Fibroblast of lung (primary cell): ENCODE data around the gene MIGA2. TPM values are rescaled to one million over a fixed set of nuclear protein-coding genes. Genes with fewer than 3 reads are reported as not detected.

Source experiments
- DNase-seq, 2 donors: peaks; one replicate each; pipeline versions ENCODE4 v3.0.0 to v3.0.0-alpha.2; 2010; ENCODE audit warnings: low read depth in 2 of 2
- H2AFZ ChIP-seq: 2 replicates; pipeline ENCODE4 v1.5.1; 2012; ENCODE audit warnings: low read length, control low read depth, inconsistent platforms
- H3K27ac ChIP-seq: 2 replicates; pipeline ENCODE4 v1.5.1; 2011; ENCODE audit warnings: low read length, control low read depth; ENCODE audit not compliant: insufficient read depth
- H3K27me3 ChIP-seq: 2 replicates; pipeline ENCODE4 v1.5.1; 2011; ENCODE audit warnings: mild to moderate bottlenecking, low read length; ENCODE audit not compliant: control insufficient read depth, insufficient read depth
- H3K36me3 ChIP-seq: 2 replicates; pipeline ENCODE4 v1.5.1; 2011; ENCODE audit warnings: low read length; ENCODE audit not compliant: control insufficient read depth, insufficient read depth
- H3K4me1 ChIP-seq: 2 replicates; pipeline ENCODE4 v1.5.1; 2011; ENCODE audit warnings: low read length; ENCODE audit not compliant: control insufficient read depth, insufficient read depth; ENCODE audit errors: extremely low read depth
- H3K4me2 ChIP-seq: 2 replicates; pipeline ENCODE4 v1.5.1; 2011; ENCODE audit warnings: low read length, control low read depth; ENCODE audit not compliant: insufficient read depth; ENCODE audit errors: extremely low read depth
- H3K4me3 ChIP-seq, 4 experiments: fragments of 200-600 bp in 1 of 4; sonication (generic) in 1 of 4; replicated peaks in 1 of 4; 2 replicates each; pipeline ENCODE4 v1.5.1; 2011 to 2016; ENCODE audit warnings: low read length in 4 of 4, low read depth in 3 of 4, mild to moderate bottlenecking in 3 of 4, control low read depth in 2 of 4, inconsistent platforms in 1 of 4, mixed read lengths in 1 of 4; ENCODE audit not compliant: insufficient read depth in 1 of 4; ENCODE audit errors: control extremely low read depth in 1 of 4
- H3K79me2 ChIP-seq: 2 replicates; pipeline ENCODE4 v1.5.1; 2012; ENCODE audit warnings: mild to moderate bottlenecking, low read length, inconsistent platforms; ENCODE audit not compliant: control insufficient read depth, insufficient read depth
- H3K9ac ChIP-seq: 2 replicates; pipeline ENCODE4 v1.5.1; 2011; ENCODE audit warnings: mild to moderate bottlenecking, low read length, control low read depth; ENCODE audit not compliant: insufficient read depth
- H3K9me3 ChIP-seq: 2 replicates; pipeline ENCODE4 v1.5.1; 2012; ENCODE audit warnings: low read depth, low read length; ENCODE audit not compliant: control insufficient read depth, insufficient read depth
- H4K20me1 ChIP-seq: 2 replicates; pipeline ENCODE4 v1.5.1; 2011; ENCODE audit warnings: low read length; ENCODE audit not compliant: control insufficient read depth, insufficient read depth; ENCODE audit errors: extremely low read depth
- CTCF ChIP-seq, 2 donors: IDR thresholded peaks in 1 of 2; conservative IDR thresholded peaks in 1 of 2; 1 replicate in 1 of 2; 2 replicates in 1 of 2; pipeline ENCODE4 v1.5.1; 2011 to 2012; ENCODE audit warnings: low read length in 2 of 2, control low read depth in 1 of 2, inconsistent platforms in 1 of 2, low read depth in 1 of 2, mild to moderate bottlenecking in 1 of 2
- EZH2 ChIP-seq: IDR thresholded peaks from 2 replicates; pipeline ENCODE4 v1.5.1; 2012; ENCODE audit warnings: low read length, control low read depth, mild to moderate bottlenecking; ENCODE audit errors: missing control alignments
- polyA plus RNA-seq, 2 donors: library from polyadenylated mRNA; depleted of rRNA in 1 of 2; stranded (reverse) in 1 of 2; unstranded in 1 of 2; fragments of >200 nt; gene quantifications; 2 replicates each; pipeline ENCODE4 v1.2.1, GENCODE V29; 2011 to 2012; ENCODE audit warnings: missing spikeins in 1 of 2
- total RNA-seq: library from RNA; depleted of rRNA; stranded (reverse); fragments of >200 nt; gene quantifications from 2 replicates; pipeline ENCODE4 v1.2.1, GENCODE V29; 2014

The MIGA2 gene
- total and polyA plus RNA-seq, 2 donors (not counting 1 experiment from before 2014, with no cell fraction given): 9.8 to 23.3 TPM

GRCh38 chr9:129089246-129089645 is 52.8 kb downstream of the MIGA2 start:
- Histone ChIP-seq H3K4me1 (no peaks in the 10 kb centered on the region), H3K4me3 (no peak overlapping the region), H3K79me2 (no peaks in the 10 kb centered on the region), H2AFZ (no peak overlapping the region), H3K9ac (no peak overlapping the region), H3K27ac (no peak overlapping the region), H3K27me3 (no peaks in the 10 kb centered on the region), H4K20me1 (no peaks in the 10 kb centered on the region), H3K9me3 (no peaks in the 10 kb centered on the region), H3K36me3 (peaks cover 2% of the 10 kb centered on the region), H3K4me2 (no peak overlapping the region)
- DNase-seq: no peak
- no peak for TF ChIP-seq CTCF (conservative IDR thresholded peaks at IDR 0.05 in 1 of 2, IDR thresholded peaks at IDR 0.05 in 1 of 2; ENCODE audit: low read depth in 1 of 2, low read length in 2 of 2)
- TF ChIP-seq EZH2: no peak

GRCh38 chr9:129093602-129094386 is 57.4 kb downstream of the MIGA2 start:
- Histone ChIP-seq H3K4me3 (no peak overlapping the region), H2AFZ (no peak overlapping the region), H3K4me2 (no peak overlapping the region), H4K20me1 (no peaks in the 10 kb centered on the region), H3K27me3 (no peaks in the 10 kb centered on the region), H3K79me2 (no peaks in the 10 kb centered on the region), H3K9ac (no peak overlapping the region), H3K27ac (no peak overlapping the region), H3K4me1 (no peaks in the 10 kb centered on the region), H3K36me3 (peaks cover 9% of the 10 kb centered on the region), H3K9me3 (no peaks in the 10 kb centered on the region)
- no peak for DNase-seq
- TF ChIP-seq EZH2 (no peak), CTCF (conservative IDR thresholded peaks at IDR 0.05 in 1 of 2, IDR thresholded peaks at IDR 0.05 in 1 of 2; ENCODE audit: low read depth in 1 of 2, low read length in 2 of 2) (no peak)

GRCh38 chr9:129094387-129095169 is 58.2 kb downstream of the MIGA2 start:
- Histone ChIP-seq H3K79me2 (no peaks in the 10 kb centered on the region), H3K4me2 (no peak overlapping the region), H3K9me3 (no peaks in the 10 kb centered on the region), H3K36me3 (peaks cover 9% of the 10 kb centered on the region), H4K20me1 (no peaks in the 10 kb centered on the region), H3K4me1 (no peaks in the 10 kb centered on the region), H3K27me3 (no peaks in the 10 kb centered on the region), H2AFZ (no peak overlapping the region), H3K4me3 (no peak overlapping the region), H3K9ac (no peak overlapping the region), H3K27ac (no peak overlapping the region)
- no peak for DNase-seq
- TF ChIP-seq CTCF (conservative IDR thresholded peaks at IDR 0.05 in 1 of 2, IDR thresholded peaks at IDR 0.05 in 1 of 2; ENCODE audit: low read depth in 1 of 2, low read length in 2 of 2): no peak
- no peak for TF ChIP-seq EZH2
